ENCODE measurements around the gene CELA2A.
"Not testable (repeated sequence)": the region's sequence is repeated elsewhere in the genome, so short reads cannot be mapped to it uniquely, and the experiment has no call there.

Gene CELA2A

GRCh38 chr1:15501208-15502032 is 44.9 kb downstream of the CELA2A start:
- DNase-seq: no peak

- DNase-seq: no peak
Observed at GRCh38 chr1:15504436-15504835, 47.9 kb downstream of the CELA2A start.

GRCh38 chr1:15506831-15507230 is 50.3 kb downstream of the CELA2A start:
- DNase-seq: no peak

GRCh38 chr1:15507278-15507677 is 50.7 kb downstream of the CELA2A start:
- no peak for DNase-seq

GRCh38 chr1:15508700-15509487 is 52.4 kb downstream of the CELA2A start:
- no peak for DNase-seq

- no peak for DNase-seq
Observed at GRCh38 chr1:15509586-15509985, 53.1 kb downstream of the CELA2A start.

- no peak for DNase-seq
Observed at GRCh38 chr1:15510611-15511405, 54.3 kb downstream of the CELA2A start.

- no peak for DNase-seq
Observed at GRCh38 chr1:15513192-15513591, 56.7 kb downstream of the CELA2A start.

- DNase-seq: no peak
Observed at GRCh38 chr1:15513919-15514318, 57.4 kb downstream of the CELA2A start.

GRCh38 chr1:15514557-15514956 is 58.0 kb downstream of the CELA2A start:
- not testable (repeated sequence) for DNase-seq

- no peak for DNase-seq
Observed at GRCh38 chr1:15515022-15515663, 58.6 kb downstream of the CELA2A start.

GRCh38 chr1:15519625-15520024 is 63.1 kb downstream of the CELA2A start:
- no peak for DNase-seq

GRCh38 chr1:15521206-15521906 is 64.8 kb downstream of the CELA2A start:
- DNase-seq: not testable (repeated sequence)
